Activated CD8-positive, alpha-beta memory T cell treated with anti-CD3 and anti-CD28 coated beads, Interleukin-2, amount 50 U/mL, for 24 hours (primary cell): ENCODE data around the gene TRIM32.

ENCODE experiments used
- DNase-seq: peaks from one replicate; pipeline ENCODE4 v3.0.0-alpha.2; 2020; ENCODE audit errors: extremely low read depth

Gene TRIM32, protein sequence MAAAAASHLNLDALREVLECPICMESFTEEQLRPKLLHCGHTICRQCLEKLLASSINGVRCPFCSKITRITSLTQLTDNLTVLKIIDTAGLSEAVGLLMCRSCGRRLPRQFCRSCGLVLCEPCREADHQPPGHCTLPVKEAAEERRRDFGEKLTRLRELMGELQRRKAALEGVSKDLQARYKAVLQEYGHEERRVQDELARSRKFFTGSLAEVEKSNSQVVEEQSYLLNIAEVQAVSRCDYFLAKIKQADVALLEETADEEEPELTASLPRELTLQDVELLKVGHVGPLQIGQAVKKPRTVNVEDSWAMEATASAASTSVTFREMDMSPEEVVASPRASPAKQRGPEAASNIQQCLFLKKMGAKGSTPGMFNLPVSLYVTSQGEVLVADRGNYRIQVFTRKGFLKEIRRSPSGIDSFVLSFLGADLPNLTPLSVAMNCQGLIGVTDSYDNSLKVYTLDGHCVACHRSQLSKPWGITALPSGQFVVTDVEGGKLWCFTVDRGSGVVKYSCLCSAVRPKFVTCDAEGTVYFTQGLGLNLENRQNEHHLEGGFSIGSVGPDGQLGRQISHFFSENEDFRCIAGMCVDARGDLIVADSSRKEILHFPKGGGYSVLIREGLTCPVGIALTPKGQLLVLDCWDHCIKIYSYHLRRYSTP

DNA sequence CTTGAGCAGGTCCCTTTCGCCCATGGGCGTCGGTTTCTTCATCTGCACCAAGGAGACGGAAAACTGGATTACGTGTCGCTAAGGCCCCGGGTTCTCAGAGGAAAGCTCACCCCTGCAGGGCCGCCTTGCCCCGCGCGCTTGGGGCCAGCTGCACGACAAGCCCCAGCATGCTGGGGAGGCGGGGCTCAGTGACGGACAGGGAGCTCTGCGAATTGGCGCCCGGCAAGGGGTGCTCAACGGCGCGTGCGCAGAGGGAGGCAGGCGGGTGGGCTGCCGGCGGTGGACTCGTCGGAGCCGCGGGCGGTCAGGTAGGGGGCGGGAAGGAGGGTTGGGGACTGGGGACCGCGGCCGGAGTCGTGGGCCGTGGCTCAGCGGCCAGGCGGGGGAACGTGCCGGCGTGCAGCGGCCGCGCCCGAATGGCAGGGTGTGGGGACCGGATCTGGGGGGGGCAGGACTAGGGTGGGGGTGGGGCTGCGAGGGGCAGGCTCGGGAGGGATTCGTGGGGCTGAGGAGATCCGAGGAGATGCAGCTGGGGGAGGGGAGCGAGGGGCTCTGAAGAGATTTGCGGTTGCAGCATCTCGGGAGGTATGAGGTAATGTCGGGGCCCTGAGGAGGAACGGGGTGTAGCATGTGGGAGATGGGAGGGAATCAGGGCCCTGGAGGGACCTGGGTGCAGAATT, at the start of gene TRIM32:
Gene TRIM32 (plus strand): TSS at position 232 of the 680 bp plus-strand sequence. CDS start 10,438 bp downstream, outside the sequence.
- DNase-seq: peak; percentile 83

DNA sequence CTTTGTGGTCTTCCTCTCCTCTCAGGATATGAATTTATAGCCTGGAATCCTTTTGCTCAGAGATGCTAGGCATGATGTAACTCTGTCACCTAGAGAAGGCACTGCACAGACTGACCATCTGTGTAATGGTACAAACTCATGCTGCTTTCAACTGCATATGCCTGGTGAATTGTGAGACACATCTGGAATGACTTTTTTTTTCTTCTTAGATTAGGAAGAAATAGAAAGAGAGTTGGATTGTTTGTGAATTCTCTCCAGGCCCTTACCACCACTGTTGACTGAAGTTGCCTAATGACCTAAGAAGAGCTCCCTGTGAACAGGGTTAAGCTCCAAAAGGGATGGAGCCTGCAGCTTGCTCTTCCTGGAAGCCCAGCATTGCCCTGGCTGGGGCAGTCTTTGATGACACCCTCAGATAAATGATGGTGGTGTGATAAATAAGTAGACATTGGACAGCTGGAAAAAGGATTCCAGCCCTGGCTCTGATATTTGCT, 47.8 kb upstream of the TRIM32 start:
- DNase-seq: no peak

DNA sequence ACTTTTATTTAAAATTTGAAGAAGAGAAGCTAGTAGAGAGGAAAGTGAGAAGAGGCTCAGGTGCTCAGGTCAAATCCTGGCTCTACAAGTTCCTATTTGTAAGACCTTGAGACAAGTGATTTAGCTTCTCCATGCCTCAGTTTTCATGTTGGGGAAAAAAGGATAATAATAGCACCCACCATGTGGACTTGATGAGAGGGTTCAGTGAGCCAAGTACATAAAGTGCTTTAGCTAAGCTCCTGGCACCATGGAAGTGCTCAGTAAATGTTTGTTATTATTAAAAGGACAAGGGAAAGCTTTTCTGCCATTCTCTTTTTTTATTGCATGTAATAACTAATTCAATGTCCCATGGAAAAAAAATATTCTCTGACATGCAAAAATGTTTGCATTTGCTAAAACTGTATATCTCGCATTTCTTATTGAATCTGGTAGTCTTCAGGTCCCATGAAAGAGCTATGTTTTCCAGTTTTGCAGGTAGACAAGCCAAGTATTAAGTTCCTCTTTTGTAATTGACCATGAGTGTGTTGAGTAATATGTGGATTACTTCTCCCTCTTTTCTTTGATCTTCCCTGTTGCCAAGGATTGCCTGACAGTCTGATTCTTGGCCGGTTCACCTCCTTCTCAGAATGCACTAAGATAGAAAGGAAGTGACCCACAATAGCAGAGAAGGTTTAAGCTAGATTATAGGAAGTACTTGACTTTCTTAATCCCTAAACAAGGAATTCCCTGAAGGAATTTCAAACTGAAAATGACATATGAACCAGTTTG, 45.6 kb upstream of the TRIM32 start:
- DNase-seq: no peak

DNA sequence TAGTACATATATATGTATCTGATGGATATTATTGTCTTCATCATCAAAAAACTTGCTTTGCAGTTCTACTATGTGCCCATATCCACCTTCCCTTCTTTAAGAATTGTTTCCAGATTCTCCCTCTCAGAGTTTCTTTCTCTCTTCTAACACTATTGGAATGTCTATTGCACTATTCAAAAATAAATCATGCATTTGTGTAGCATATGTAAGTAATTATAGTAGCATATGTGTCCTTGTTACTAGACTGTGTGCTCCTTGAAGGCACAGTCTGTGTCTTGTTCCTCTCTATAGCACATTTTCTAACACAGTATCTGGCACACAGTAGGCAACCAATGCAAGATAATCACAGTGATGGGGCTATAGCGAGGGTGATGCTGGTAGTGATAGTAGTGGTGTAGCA, 43.4 kb upstream of the TRIM32 start:
- no peak for DNase-seq

DNA sequence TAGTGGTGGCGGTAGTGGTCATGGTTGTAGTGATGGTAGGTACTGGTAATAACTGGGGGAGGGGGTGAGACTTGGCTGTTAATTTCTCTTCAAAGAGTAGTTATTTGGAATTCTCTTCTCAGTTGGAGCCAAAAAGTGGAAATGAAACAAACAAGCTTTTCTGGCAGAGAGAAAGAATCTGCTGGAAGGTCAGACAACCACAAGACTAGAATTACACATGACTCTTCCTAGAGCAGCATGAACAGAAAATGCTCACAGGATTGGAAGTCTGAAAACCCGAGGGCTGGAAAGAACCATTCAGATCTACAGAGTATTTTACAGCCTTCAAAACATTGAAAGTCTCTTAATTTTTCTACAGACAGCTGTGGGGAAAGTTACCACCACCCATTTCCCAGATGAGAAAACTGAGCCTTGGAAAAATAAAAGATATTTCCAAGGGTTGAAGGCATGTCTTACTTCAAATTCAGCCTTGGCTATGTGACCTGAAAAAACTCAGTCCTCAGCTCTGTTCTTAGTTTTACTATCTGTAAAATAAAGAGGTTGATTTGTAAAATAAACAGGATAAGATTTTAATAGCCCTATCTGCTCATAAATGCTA, 42.9 kb upstream of the TRIM32 start:
- DNase-seq: no peak

DNA sequence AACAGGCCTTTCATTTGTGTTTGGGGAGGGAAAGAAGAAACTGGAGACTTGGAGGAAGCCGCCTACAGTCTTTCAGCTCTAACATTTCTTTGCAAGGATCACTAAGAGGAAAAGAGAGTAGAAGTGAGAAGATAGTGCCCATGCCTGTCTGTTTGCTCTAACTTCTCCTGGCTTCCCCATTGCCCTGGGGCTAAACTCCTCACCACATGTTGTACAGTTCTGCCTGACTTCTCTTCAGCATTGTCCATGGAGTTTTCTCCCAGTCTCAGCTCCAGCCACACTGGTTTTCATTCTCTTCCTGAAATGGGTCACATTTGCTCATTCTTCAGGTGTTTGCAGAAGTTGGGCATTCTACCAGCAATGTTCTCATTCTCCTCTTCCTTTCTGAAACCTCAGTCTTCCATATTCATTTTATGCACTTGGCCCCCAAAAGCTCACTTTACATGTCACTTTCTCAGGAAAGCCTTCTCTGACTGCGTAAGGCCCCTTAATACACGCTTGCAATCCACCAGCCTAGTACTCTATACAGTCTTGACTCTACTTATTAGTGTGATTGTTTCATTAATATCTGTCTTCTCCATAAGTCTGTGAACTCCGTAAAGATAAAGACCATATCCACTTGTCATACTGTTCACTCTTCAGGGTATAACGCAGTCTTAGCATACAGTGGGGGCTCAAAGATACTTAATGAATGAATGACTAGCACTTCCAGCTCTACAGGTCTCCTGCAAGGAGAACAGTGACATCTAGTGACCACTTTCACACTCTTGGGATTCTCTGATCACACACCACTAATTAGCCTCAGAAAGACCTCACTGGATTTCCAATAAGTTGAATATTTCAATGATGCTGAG, 40.2 kb upstream of the TRIM32 start:
- no peak for DNase-seq

DNA sequence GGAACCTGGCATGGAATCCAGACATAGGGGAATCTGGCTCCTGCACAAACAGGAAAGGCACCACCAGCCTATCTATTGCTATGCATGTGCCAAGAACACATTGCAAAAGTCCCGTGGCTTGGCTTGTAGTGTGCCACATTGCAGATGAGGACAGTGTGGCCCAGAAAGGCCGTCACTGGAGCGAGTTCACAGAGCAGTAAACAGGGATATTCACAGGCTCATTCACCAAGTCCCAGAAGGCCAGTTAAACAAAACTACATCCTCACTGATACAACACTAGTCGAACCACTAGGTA, 39.6 kb upstream of the TRIM32 start:
- no peak for DNase-seq

DNA sequence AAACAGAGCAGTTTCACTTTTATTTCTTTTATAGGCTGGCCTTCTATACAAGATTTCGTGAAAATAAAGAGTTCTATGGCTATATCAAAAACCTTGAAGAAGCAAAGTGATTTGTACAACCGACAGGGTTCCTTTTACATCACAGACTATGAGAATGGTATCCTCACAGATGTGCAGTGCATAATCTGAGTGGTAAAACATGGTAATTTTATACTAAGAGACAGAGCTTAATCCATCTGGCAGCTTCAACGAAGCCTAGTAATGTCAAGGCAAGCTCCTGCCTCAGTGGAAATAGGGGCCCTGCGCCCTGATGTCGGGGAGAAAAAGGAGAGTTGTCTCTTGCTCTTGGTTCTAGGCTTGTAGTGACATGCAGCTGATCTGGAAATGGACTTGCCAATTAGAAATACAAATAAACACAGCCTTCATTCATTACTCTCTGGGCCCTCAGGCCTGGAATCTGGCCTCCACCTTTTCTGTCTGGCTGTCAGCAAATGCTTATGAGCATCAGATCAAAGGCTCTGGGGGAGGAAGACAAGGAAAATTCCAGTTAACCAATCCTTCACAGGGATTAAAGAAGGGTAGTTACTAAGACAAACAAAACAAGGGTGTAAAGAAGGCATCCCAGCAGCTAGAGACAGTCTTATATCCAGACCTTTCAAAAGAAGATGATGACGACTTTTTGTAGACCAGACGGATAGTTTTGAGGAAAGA, 33.6 kb upstream of the TRIM32 start:
- DNase-seq: no peak

DNA sequence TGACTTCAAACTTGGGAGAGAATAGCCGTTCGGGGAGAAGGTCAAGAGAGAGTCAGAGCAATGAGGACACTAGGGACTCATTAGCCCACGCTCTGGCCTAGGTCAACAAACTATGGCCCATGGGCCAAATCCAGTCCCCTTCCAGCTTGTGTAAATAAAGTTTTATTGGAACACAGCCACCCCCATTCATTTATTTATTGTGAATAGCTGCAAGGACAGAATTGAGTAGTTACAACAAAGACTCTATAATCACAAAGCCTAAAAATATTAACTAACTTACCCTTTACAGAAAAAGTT, 33.1 kb upstream of the TRIM32 start:
- no peak for DNase-seq

DNA sequence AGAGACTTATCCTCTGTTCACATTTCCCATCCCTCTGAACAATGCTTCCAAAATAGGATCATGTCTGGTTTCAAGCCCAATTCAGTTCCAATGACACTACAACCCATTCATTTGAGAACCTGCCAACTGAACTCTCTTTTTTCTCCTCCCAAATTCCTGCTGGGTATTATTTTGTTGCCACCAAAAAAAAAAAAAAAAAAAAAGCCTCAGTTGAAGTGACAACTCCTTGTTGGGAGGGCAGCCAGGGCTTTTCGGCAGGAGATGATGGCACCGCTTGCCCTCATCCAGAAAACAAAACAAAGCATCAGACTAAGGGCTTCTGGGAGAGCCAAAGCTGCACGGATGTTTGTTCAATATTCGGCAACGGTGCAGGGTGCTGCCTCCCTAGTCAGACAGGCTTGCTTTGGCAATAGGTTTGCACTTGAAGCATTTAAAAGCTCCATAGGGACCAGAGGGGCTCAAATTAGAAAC, 30.6 kb upstream of the TRIM32 start:
- no peak for DNase-seq

DNA sequence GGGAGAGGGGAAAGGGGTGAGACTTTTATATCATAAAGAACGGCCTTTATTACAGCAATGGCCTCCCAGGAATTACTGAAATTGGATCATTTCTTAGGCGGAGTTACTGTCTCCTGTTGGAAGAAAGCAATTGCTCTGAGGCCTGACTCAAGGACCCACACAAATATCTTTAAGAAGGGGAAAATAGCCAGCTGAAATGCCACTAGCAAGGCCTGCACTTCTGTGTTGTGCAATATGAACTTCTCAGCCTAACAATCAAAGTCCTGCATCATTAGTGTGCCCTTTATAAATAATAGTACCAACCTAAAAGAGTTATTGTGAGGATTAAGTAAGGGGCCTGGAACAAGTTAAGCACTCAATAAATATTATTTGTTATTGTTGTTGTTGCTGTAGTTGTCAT, 30.1 kb upstream of the TRIM32 start:
- DNase-seq: no peak

DNA sequence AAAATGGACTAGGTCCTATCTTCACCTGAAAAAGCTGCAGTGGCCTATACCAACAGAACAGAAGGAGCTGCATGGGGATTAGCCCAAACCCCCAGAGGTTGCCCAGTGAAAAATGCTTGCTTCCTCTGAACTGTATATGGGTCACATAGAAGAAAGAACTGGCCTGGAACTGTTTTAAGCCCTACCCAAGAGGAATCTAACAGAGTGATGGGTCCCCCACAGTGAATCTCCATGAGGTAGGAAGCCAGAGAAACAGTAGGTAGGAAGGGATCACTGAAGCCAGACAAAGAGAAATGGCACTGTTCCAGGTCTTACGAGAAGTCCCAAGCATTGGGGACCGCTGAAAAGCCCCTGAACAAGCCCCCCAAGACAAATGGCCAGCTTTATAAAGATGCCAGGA, 28.8 kb upstream of the TRIM32 start:
- DNase-seq: no peak

DNA sequence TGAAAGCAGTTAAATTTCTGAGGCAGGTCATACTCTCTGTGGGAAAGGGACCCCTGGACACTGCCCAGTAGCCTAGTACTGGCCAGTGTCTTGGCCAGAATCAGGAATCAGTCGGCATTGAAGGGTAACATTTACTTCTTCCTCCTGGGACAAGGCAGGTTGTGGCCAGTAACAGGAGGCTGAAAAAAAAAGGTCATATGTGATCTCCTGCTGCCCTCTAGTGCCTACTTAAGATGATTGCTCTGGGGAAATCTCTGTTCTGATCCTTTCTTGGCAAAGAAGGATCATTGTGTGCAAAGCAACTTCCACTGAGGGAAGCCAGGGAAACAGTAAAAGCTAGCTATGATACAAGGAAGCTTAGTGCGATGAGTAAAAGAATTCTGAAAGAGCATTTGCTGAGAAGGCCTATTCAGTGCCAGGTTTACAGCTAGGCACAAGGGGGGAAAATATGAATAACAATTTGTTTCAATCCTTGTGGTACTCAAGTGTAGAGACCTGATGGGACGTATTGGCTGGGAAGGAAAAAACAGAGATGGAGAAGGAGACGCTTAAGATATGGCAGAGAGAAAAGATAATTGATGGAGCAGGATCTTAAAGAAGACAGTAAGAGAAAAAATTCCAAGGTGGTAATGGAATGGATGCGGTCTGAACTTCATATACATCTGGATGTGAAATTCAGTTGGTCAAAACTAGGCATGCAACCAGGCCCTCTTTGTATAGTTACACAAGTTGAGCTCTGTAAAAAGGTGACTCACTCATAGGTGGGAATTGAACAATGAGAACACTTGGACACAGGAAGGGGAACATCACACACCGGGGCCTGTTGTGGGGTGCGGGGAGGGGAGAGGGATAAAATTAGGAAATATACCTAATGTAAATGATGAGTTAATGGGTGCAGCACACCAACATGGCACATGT, 25.8 kb upstream of the TRIM32 start:
- no peak for DNase-seq

DNA sequence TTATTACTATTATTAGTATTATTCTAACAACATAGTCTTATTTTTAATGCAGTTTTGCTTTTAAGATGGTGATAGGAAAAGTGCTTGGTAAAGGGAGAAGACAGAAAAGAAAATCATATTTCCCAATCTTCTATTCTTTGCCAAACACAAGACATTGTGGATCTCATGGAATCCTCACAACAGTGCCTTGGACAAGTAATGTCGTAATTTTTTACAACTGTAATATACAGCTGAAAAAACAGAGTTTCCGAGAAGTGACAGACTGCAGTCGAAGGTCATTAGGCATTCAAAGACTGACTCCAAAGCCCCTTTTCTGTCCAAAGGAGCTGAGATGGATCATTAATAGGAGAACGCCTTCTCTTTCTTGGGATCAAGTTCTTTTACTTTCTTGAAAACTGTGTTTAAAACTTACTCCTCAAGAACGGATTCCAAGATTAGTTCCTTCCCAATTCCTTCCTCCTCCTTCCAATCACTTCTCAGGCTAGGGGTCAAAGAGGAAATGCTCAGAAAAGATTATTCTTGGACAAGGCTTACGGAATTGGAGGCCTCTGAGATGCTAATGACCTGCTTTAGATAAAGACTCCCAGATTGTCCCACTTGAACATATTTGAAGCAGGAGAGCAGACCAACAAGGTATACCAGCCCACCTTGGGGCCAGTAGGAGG, 24.3 kb upstream of the TRIM32 start:
- no peak for DNase-seq

DNA sequence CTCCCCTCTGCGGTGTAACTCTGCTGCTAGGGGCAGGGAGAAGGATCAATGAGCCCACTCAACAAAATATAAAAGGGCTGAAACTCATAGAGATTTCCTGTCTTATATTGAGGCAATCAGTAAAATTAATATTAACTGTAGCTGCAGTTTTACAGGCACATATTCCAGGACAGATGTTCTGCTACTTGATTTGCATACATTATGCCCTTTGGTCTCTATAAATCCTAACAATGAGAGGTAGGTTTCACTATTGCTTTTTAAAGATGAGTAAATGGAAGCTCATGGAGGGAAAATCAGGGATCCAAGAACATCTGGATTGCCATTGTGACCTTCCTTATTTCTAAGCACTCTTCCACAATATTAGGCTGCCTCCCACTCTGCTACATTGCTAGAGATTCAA, 23.5 kb upstream of the TRIM32 start:
- no peak for DNase-seq

DNA sequence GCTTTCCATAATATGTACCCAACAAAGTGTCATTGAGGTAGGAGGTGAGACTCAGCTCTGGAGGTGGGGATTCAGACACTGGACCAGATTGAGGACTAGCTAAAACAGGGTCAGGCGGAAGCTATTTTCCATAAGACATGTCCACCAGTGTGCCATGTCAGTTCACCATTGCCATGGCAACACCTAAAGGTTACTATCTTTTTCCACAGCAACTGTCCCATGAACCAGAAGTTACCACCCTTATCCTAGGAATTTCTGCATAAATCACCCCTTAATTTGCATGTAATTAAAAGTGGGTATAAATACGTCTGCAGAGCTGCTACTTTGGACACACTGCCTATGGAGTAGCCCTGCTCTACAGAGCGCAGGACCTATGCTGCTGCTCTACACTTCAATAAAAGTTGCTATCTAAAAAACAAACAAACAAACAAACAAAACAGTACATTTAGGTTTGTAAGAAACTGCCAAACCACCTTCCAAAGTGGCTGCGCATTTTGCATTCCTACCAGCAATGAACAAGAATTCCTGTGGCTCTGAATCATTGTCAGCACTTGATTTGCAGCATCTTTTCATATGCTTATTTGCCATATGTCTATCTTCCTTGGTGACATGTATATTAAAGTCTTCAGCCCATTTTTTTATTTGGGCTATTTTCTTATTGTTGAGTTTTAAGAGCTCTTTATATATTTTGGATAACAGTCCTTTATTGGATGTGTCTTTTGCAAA, 18.0 kb upstream of the TRIM32 start:
- no peak for DNase-seq

DNA sequence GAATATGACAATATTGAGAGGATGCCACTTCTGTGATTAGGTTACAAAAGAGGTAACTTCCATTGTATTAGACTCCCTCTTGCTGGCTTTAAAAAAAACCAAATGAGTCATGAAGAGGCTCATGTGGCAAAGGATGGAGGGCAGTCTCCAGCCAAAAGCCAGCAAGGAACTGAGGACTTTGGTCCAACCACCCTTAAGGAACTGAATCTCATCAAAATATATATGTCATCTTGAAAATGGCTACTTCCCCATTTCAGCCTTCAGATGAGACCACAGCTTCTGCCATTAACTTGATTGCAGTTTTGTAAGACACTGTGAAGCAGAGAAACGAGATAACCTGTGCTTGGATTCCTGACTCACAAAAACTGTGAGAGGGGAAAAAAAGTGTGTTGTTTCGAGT, 15.5 kb upstream of the TRIM32 start:
- no peak for DNase-seq

DNA sequence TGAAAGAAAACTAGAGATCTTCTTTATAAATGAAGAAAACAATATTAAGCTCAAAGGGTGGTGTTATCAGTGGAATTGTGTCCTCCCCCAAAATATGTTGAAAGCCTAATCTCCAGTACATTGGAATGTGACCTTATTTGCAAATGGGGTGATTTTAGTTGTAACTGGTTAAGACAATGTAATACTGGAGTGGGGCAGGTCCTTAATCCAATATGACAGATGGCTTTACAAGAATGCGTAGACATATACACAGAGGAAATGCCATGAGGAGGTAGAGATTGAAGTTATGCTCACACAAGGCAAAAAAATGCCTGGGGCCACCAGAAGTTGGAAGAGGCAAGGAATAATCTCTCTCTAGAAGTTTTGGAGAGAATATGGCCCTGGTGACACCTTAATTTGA, 13.7 kb upstream of the TRIM32 start:
- DNase-seq: no peak
